Lower leg skin (tissue), 3 donors: Measurements from ENCODE around the gene CA6.
"Not testable (repeated sequence)": the region's sequence is repeated elsewhere in the genome, so short reads cannot be mapped to it uniquely, and the experiment has no call there.

Source experiments
- POLR2A ChIP-seq, 2 donors: fragments of 450-650 bp; IDR thresholded peaks; one replicate each; pipeline ENCODE4 v1.6.1; 2016 to 2017; ENCODE audit warnings: antibody characterized with exemption in 2 of 2, mild to moderate bottlenecking in 1 of 2, moderate library complexity in 1 of 2
- TF ChIP-seq, protein P1 (sequence below), 3 donors: fragments of 450-650 bp; IDR thresholded peaks; one replicate each; pipeline ENCODE4 v1.5.1; 2016; ENCODE audit warnings: antibody characterized with exemption in 3 of 3, mild to moderate bottlenecking in 3 of 3, moderate library complexity in 2 of 3

GRCh38 chr1:9002215-9002560 is 56.5 kb downstream of the CA6 start:
- not testable (repeated sequence) for TF ChIP-seq POLR2A (IDR thresholded peaks at IDR 0.05)
- TF ChIP-seq, protein P1, sequence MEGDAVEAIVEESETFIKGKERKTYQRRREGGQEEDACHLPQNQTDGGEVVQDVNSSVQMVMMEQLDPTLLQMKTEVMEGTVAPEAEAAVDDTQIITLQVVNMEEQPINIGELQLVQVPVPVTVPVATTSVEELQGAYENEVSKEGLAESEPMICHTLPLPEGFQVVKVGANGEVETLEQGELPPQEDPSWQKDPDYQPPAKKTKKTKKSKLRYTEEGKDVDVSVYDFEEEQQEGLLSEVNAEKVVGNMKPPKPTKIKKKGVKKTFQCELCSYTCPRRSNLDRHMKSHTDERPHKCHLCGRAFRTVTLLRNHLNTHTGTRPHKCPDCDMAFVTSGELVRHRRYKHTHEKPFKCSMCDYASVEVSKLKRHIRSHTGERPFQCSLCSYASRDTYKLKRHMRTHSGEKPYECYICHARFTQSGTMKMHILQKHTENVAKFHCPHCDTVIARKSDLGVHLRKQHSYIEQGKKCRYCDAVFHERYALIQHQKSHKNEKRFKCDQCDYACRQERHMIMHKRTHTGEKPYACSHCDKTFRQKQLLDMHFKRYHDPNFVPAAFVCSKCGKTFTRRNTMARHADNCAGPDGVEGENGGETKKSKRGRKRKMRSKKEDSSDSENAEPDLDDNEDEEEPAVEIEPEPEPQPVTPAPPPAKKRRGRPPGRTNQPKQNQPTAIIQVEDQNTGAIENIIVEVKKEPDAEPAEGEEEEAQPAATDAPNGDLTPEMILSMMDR (IDR thresholded peaks at IDR 0.05), result not testable (repeated sequence)
